K562 (cell line): ENCODE measurements around the gene OR5D13. TPM values are rescaled to one million over a fixed set of nuclear protein-coding genes. Genes with fewer than 3 reads are reported as not detected.

Experiments used
- ATAC-seq: fragments of 200-7000 bp; cut with Tn5 transposase; 3 replicates; pipeline ENCODE4 v1.9.1; 2020; ENCODE audit warnings: moderate library complexity
- BruUV-seq: library from RNA; stranded (reverse); fragments of 400-500 nt; replicated peaks from 2 replicates; lab custom pipeline; 2021; lab: Mats Ljungman, UMichigan
- CTCF ChIA-PET: fragments of 300-600 bp; formaldehyde crosslinking; extraction: SDS; loops from one replicate; lab custom pipeline; 2021; ENCODE audit warnings: low intra/inter-chr PET ratio; lab: Yijun Ruan, JAX
- POLR2A ChIA-PET: fragments of 300-600, 350-650 bp; sonication (Branson Sonifier 250); formaldehyde crosslinking; extraction: SDS; loops from one replicate; lab custom pipeline; 2021; ENCODE audit warnings: antibody characterized with exemption, inconsistent platforms; lab: Yijun Ruan, JAX
- DNase-seq, 4 experiments: peaks; one replicate each; pipeline versions ENCODE4 v3.0.0 to v3.0.0-alpha.2; 2011 to 2018; ENCODE audit warnings: low spot score in 3 of 4, mixed read lengths in 3 of 4; ENCODE audit errors: extremely low read depth in 1 of 4
- FAIRE-seq: peaks from 2 replicates; lab custom pipeline; 2011; peaks lifted over from hg19 to GRCh38; lab: Jason Lieb, UNC
- H2AFZ ChIP-seq: 2 replicates; pipeline ENCODE4 v1.6.0; 2011; ENCODE audit warnings: low read depth, low read length, control low read depth, inconsistent platforms
- H3K27ac ChIP-seq: fragments of 200-600 bp; 3 replicates; pipeline ENCODE4 v1.8.0; 2011; ENCODE audit warnings: low read depth, mild to moderate bottlenecking, control low read depth, inconsistent platforms, low read length, moderate library complexity, mixed read lengths; ENCODE audit errors: extremely low read depth
- H3K27me3 ChIP-seq, 2 experiments: fragments of 300-600 bp in 1 of 2; 2 replicates in 1 of 2; 3 replicates in 1 of 2; pipeline versions ENCODE4 v1.6.0 to v1.8.0; 2011; ENCODE audit warnings: inconsistent platforms in 2 of 2, low read length in 2 of 2, mild to moderate bottlenecking in 1 of 2, mixed read lengths in 1 of 2, moderate library complexity in 1 of 2; ENCODE audit not compliant: control insufficient read depth in 2 of 2, insufficient read depth in 2 of 2
- H3K36me3 ChIP-seq: fragments of 300-600 bp; 3 replicates; pipeline ENCODE4 v1.8.0; 2011; ENCODE audit warnings: mild to moderate bottlenecking, low read length, inconsistent platforms; ENCODE audit not compliant: control insufficient read depth, insufficient read depth
- H3K4me1 ChIP-seq, 2 experiments: fragments of 200-600 bp in 1 of 2; replicated peaks in 1 of 2; 2 replicates in 1 of 2; 3 replicates in 1 of 2; pipeline versions ENCODE4 v1.5.1 to v1.8.0; 2011; ENCODE audit warnings: inconsistent platforms in 2 of 2, low read length in 2 of 2, mild to moderate bottlenecking in 1 of 2, mixed read lengths in 1 of 2, moderate library complexity in 1 of 2; ENCODE audit not compliant: control insufficient read depth in 2 of 2, insufficient read depth in 2 of 2
- H3K4me2 ChIP-seq: 2 replicates; pipeline ENCODE4 v1.6.1; 2011; ENCODE audit warnings: low read length, control low read depth, inconsistent platforms, mixed read lengths; ENCODE audit not compliant: insufficient read depth
- H3K4me3 ChIP-seq: fragments of 200-600 bp; sonication (generic), shearing (Covaris generic); 2 replicates; pipeline ENCODE4 v1.5.1; 2016; ENCODE audit warnings: control low read depth, inconsistent platforms
- H3K79me2 ChIP-seq: fragments of 200-600 bp; 3 replicates; pipeline ENCODE4 v1.8.0; 2011; ENCODE audit warnings: low read length, inconsistent platforms; ENCODE audit not compliant: control insufficient read depth, insufficient read depth
- H3K9ac ChIP-seq, 2 experiments: 2 replicates each; pipeline versions ENCODE4 v1.6.0 to v1.6.1; 2011; ENCODE audit warnings: low read depth in 2 of 2, low read length in 2 of 2, control low read depth in 1 of 2, inconsistent platforms in 1 of 2, mild to moderate bottlenecking in 1 of 2, mixed read lengths in 1 of 2; ENCODE audit not compliant: insufficient read depth in 1 of 2
- H3K9me1 ChIP-seq: one replicate; pipeline ENCODE4 v1.6.0; 2011; ENCODE audit warnings: inconsistent platforms, mild to moderate bottlenecking, low read length, moderate library complexity; ENCODE audit not compliant: control insufficient read depth, insufficient read depth
- H3K9me3 ChIP-seq: replicated peaks from 2 replicates; pipeline ENCODE4 v1.5.1; 2011; ENCODE audit warnings: low read depth, low read length, inconsistent platforms; ENCODE audit not compliant: control insufficient read depth, insufficient read depth
- H4K20me1 ChIP-seq: replicated peaks from 2 replicates; pipeline ENCODE4 v1.6.1; 2011; ENCODE audit warnings: low read length, inconsistent platforms, mixed read lengths; ENCODE audit not compliant: control insufficient read depth, insufficient read depth
- FOXA1 ChIP-seq: fragments of 450-650 bp; IDR thresholded peaks from 2 replicates; pipeline ENCODE4 v1.6.1; 2016; ENCODE audit warnings: mild to moderate bottlenecking, borderline replicate concordance
- FOXM1 ChIP-seq, 2 experiments: fragments of 450-650 bp in 1 of 2; sonication (generic) in 1 of 2; formaldehyde crosslinking in 1 of 2; IDR thresholded peaks; 2 replicates each; pipeline versions ENCODE4 v1.6.1 to v1.9.0; 2017 to 2022; ENCODE audit warnings: low read depth in 2 of 2, mild to moderate bottlenecking in 2 of 2, missing genetic modification reagents in 1 of 2, moderate library complexity in 1 of 2
- GABPB1 ChIP-seq: sonication (generic); formaldehyde crosslinking; IDR thresholded peaks from 2 replicates; pipeline ENCODE4 v1.8.0; 2022; ENCODE audit warnings: mild to moderate bottlenecking, missing genetic modification reagents
- GTF2A2 ChIP-seq: IDR thresholded peaks from 2 replicates; pipeline ENCODE4 v1.6.1; 2016; ENCODE audit warnings: mild to moderate bottlenecking, missing genetic modification characterization, missing compliant biosample characterization
- HNRNPLL ChIP-seq: fragments of 200-400 bp; formaldehyde crosslinking; IDR thresholded peaks from 2 replicates; pipeline ENCODE4 v1.6.1; 2017; ENCODE audit warnings: low read length, low read depth, mild to moderate bottlenecking; ENCODE audit not compliant: poor library complexity, severe bottlenecking
- MAFK ChIP-seq: IDR thresholded peaks from 2 replicates; pipeline ENCODE4 v1.6.1; 2011; ENCODE audit warnings: low read length, improper control_type of control experiment
- PTBP1 ChIP-seq: fragments of 200-400 bp; formaldehyde crosslinking; IDR thresholded peaks from 2 replicates; pipeline ENCODE4 v1.6.1; 2017; ENCODE audit warnings: low read depth, low read length
- RFX1 ChIP-seq: fragments of 450-650 bp; IDR thresholded peaks from 2 replicates; pipeline ENCODE4 v1.6.1; 2016; ENCODE audit warnings: mild to moderate bottlenecking, moderate library complexity
- SRF ChIP-seq, 2 experiments: fragments of 250-450, 450-650 bp in 1 of 2; sonication (Bioruptor Pico) in 1 of 2; sonication (generic) in 1 of 2; formaldehyde crosslinking; IDR thresholded peaks; 2 replicates each; pipeline versions ENCODE4 v1.5.0 to v1.5.1; 2020 to 2022; ENCODE audit warnings: mild to moderate bottlenecking in 1 of 2, missing genetic modification reagents in 1 of 2
- TEAD4 ChIP-seq, 2 experiments: sonication (generic) in 1 of 2; formaldehyde crosslinking in 1 of 2; IDR thresholded peaks; 2 replicates each; pipeline versions ENCODE4 v1.6.1 to v1.8.0; 2012 to 2022; ENCODE audit warnings: borderline replicate concordance in 1 of 2, inconsistent platforms in 1 of 2, low read length in 1 of 2, mild to moderate bottlenecking in 1 of 2, missing genetic modification reagents in 1 of 2
- U2AF2 ChIP-seq: fragments of 200-400 bp; formaldehyde crosslinking; optimal IDR thresholded peaks from 2 replicates; pipeline ENCODE3; 2017; ENCODE audit warnings: low read depth, mild to moderate bottlenecking, low read length
- USF2 ChIP-seq: sonication (generic); formaldehyde crosslinking; IDR thresholded peaks from 2 replicates; pipeline ENCODE4 v1.5.0; 2020; ENCODE audit warnings: missing genetic modification reagents
- ZMIZ1 ChIP-seq, 2 experiments: fragments of 150-350 bp in 1 of 2; IDR thresholded peaks; 2 replicates each; pipeline ENCODE4 v1.6.1; 2012 to 2016; ENCODE audit warnings: low read depth in 2 of 2, low read length in 2 of 2, mild to moderate bottlenecking in 1 of 2, moderate library complexity in 1 of 2
- ZNF133 ChIP-seq: fragments of 250-450 bp; sonication (Bioruptor Pico); IDR thresholded peaks from 2 replicates; pipeline ENCODE4 v1.4.0; 2020; ENCODE audit warnings: mild to moderate bottlenecking
- ZNF134 ChIP-seq: fragments of 250-450 bp; sonication (Bioruptor Pico); conservative IDR thresholded peaks from 2 replicates; pipeline ENCODE4 v1.4.0; 2020
- ZNF3 ChIP-seq: fragments of 250-450 bp; sonication (Bioruptor Pico); IDR thresholded peaks from 2 replicates; pipeline ENCODE4 v1.5.0; 2021; ENCODE audit warnings: mild to moderate bottlenecking, moderate library complexity
- ZNF507 ChIP-seq: conservative IDR thresholded peaks from 2 replicates; pipeline ENCODE4 v1.6.1; 2017; ENCODE audit warnings: missing genetic modification characterization, missing compliant biosample characterization
- ZNF589 ChIP-seq: fragments of 200-800 bp; sonication (Bioruptor generic); IDR thresholded peaks from 2 replicates; pipeline ENCODE4 v1.6.1; 2016; ENCODE audit warnings: low read depth, missing genetic modification characterization, missing compliant biosample characterization
- WGBS: fragments of 100-300 bp; shearing (Covaris generic); methylation state at CpG from one replicate; pipeline ENCODE4 v1.1.6; 2016; ENCODE audit warnings: low coverage, mixed read lengths; ENCODE audit not compliant: insufficient coverage; ENCODE audit errors: missing lambda C conversion rate; 5-methylcytosine and 5-hydroxymethylcytosine counted together
- in situ Hi-C: fragments of 300-500 bp; cut with MboI; formaldehyde crosslinking; loops from 4 replicates; pipeline ENCODE4 v1.15.0; 2018; ENCODE audit warnings: inconsistent platforms, mixed read lengths
- intact Hi-C: fragments of 100-400 bp; cut with micrococcal nuclease; formaldehyde crosslinking; loops from 2 replicates; pipeline ENCODE4 v1.14.2; 2022
- polyA plus RNA-seq, 8 experiments: library from polyadenylated mRNA; depleted of rRNA in 4 of 8; stranded (reverse) in 5 of 8; unstranded in 3 of 8; fragments of >200 nt; fragmentation: Nextera tagmentation in 2 of 8; fragmentation: Illumina TruSeq in 1 of 8; extraction: Ambion mirVana in 2 of 8; extraction: Trizol in 1 of 8; gene quantifications; 2 replicates each; pipeline versions ENCODE4 v1.2.1 to v1.2.3, GENCODE V29; 2011 to 2014; ENCODE audit warnings: inconsistent platforms in 1 of 8, missing spikeins in 1 of 8
- total RNA-seq, 7 experiments: library from RNA; depleted of rRNA in 6 of 7; stranded (reverse); fragments of >200 nt in 6 of 7; fragmentation: Illumina TruSeq in 2 of 7; extraction: Trizol in 2 of 7; gene quantifications; 2 replicates each; pipeline versions ENCODE4 v1.2.1 to v1.2.3, GENCODE V29; 2011 to 2021; ENCODE audit warnings: low replicate concordance in 1 of 7

Gene OR5D13
- total and polyA plus RNA-seq, 9 of the 15 experiments (the other 6 are each of a cell fraction or from before 2014, with no cell fraction given), result not detected

GRCh38 chr11:55726715-55727324 lies 46.4 kb upstream of the OR5D13 start (continued):
- TF ChIP-seq TEAD4 (IDR thresholded peaks at IDR 0.05; ENCODE audit: low read length) (no peak), TEAD4 (CRISPR knock-in tag; IDR thresholded peaks at IDR 0.05; ENCODE audit: borderline replicate concordance) (no peak), USF2 (CRISPR knock-in tag) (0 out of 2 replicates have a peak, but pooled peaks have one; percentile 4), SRF (CRISPR knock-in tag; IDR thresholded peaks at IDR 0.05) (no peak), GABPB1 (CRISPR knock-in tag) (no peak)

- ChIA-PET CTCF (no interaction called here), POLR2A (no interaction called here)
- Histone ChIP-seq H3K9ac (no peak overlapping the region), H3K36me3 (no peaks in the 10 kb centered on the region), H4K20me1 (no peaks in the 10 kb centered on the region), H3K4me2 (no peak overlapping the region), H3K79me2 (no peaks in the 10 kb centered on the region), H3K4me1 (no peaks in the 10 kb centered on the region), H2AFZ (no peak overlapping the region), H3K4me3 (no peak overlapping the region), H3K27me3 (no peaks in the 10 kb centered on the region), H3K9me3 (no peaks in the 10 kb centered on the region), H3K27ac (no peak overlapping the region), H3K9me1 (no peaks in the 10 kb centered on the region)
- in situ Hi-C loops (no loop called here), intact Hi-C loops (no loop called here)
- no peak for DNase-seq
- ATAC-seq, result no peak
- BruUV-seq, result no TSS peak
- FAIRE-seq, result no peak
- WGBS, result 0% methylated on average over 3 of the region's 3 CpGs
- no peak for TF ChIP-seq RFX1
- no peak for TF ChIP-seq ZMIZ1 (IDR thresholded peaks at IDR 0.05; ENCODE audit: low read depth in 2 of 2, low read length in 2 of 2)
- TF ChIP-seq GTF2A2 (tag), result no peak
- TF ChIP-seq MAFK, result no peak
- TF ChIP-seq HNRNPLL, result no peak
- TF ChIP-seq ZNF133 (CRISPR knock-in tag), result no peak
- TF ChIP-seq U2AF2, result no peak
- TF ChIP-seq ZNF3, result no peak
- no peak for TF ChIP-seq ZNF507 (tag)
- no peak for TF ChIP-seq FOXA1
- TF ChIP-seq ZNF134 (CRISPR knock-in tag), result no peak
- TF ChIP-seq PTBP1, result no peak
- TF ChIP-seq FOXM1 (IDR thresholded peaks at IDR 0.05; ENCODE audit: low read depth), result no peak
- TF ChIP-seq FOXM1 (CRISPR knock-in tag; IDR thresholded peaks at IDR 0.05; ENCODE audit: low read depth), result no peak
- no peak for TF ChIP-seq ZNF589
Observed at GRCh38 chr11:55732936-55733335, 40.3 kb upstream of the OR5D13 start.
